ENCODE measurements around the gene MINDY4. TPM values are rescaled to one million over a fixed set of nuclear protein-coding genes. Genes with fewer than 3 reads are reported as not detected.
"Not testable (repeated sequence)": the region's sequence is repeated elsewhere in the genome, so short reads cannot be mapped to it uniquely, and the experiment has no call there.

Gene MINDY4
- polyA plus RNA-seq, 1 experiment = 1.8 TPM

GRCh38 chr7:30829471-30829870 is 58.3 kb downstream of the MINDY4 start:
- no peak overlapping the region for H3K27ac ChIP-seq (ENCODE audit: low read depth, low read length)
- DNase-seq (ENCODE audit: low read depth, low spot score) = no peak
- H3K27me3 ChIP-seq (ENCODE audit: control insufficient read depth, insufficient read depth, low read length) = no peaks in the 10 kb centered on the region
- H3K4me3 ChIP-seq (ENCODE audit: low read depth, low read length) = no peak overlapping the region
- ChIA-PET CTCF (interaction anchor here (1.0 kb wide), 1 partner anchor 109 kb away, joined by 3 read pairs; no protein-coding TSS in a partner anchor), POLR2A (no interaction called here)
- H3K9me3 ChIP-seq (ENCODE audit: control insufficient read depth, insufficient read depth, low read length) = peaks cover 9% of the 10 kb centered on the region; the same call in 1 of the 2 replicates
- TF ChIP-seq, protein P1, sequence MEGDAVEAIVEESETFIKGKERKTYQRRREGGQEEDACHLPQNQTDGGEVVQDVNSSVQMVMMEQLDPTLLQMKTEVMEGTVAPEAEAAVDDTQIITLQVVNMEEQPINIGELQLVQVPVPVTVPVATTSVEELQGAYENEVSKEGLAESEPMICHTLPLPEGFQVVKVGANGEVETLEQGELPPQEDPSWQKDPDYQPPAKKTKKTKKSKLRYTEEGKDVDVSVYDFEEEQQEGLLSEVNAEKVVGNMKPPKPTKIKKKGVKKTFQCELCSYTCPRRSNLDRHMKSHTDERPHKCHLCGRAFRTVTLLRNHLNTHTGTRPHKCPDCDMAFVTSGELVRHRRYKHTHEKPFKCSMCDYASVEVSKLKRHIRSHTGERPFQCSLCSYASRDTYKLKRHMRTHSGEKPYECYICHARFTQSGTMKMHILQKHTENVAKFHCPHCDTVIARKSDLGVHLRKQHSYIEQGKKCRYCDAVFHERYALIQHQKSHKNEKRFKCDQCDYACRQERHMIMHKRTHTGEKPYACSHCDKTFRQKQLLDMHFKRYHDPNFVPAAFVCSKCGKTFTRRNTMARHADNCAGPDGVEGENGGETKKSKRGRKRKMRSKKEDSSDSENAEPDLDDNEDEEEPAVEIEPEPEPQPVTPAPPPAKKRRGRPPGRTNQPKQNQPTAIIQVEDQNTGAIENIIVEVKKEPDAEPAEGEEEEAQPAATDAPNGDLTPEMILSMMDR (IDR thresholded peaks at IDR 0.05; ENCODE audit: low read depth, low read length) = no peak

DNA sequence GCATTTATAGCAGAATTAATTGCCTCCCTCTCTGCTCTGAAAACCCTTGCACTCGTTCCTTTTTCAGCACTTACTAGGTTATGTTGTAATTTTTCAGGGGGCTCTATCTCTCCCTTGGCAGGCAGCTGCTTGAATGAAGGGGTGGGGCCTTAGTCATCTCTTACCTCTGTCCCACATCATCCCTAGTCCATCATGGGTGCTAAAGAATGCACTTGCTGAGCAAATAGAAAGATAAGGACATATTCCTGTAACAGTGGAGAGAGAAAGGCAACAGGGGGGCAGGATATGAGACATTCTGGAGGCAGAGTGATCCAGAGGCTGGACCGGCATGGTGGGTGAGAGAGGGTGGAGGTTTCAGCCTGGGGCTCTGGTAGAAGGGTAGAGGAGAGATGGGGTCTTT is 60.0 kb downstream of the MINDY4 start:
- DNase-seq (ENCODE audit: low read depth, low spot score) = no peak
- H3K4me3 ChIP-seq (ENCODE audit: low read depth, low read length) = no peak overlapping the region

DNA sequence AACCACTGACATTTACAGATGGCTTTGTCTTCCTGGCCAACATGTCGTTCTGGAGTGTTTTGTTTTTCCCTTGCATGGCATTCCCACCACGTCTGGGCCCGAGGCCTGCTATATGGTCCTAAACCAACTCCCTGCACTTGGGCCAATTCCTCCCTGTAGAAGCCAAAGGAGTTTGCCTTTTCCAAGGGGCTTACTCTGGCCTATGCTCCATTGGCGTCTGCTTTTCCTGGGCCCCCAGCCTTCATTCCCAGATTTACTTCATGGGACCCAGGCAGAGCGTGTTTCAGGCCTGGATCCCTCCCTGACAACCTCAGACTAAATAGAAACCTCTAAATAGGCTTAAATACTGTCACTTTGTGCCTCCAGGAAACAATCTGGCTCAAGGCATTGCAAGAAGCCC is 60.7 kb downstream of the MINDY4 start:
- Histone ChIP-seq H3K9me3 (ENCODE audit: control insufficient read depth, insufficient read depth, low read length) (peaks cover 9% of the 10 kb centered on the region; the same call in 1 of the 2 replicates), H3K27ac (ENCODE audit: low read depth, low read length) (no peak overlapping the region), H3K27me3 (ENCODE audit: control insufficient read depth, insufficient read depth, low read length) (no peaks in the 10 kb centered on the region), H3K4me3 (ENCODE audit: low read depth, low read length) (no peak overlapping the region)
- TF ChIP-seq, protein P1 (IDR thresholded peaks at IDR 0.05; ENCODE audit: low read depth, low read length) = no peak
- ChIA-PET CTCF (interaction anchor here (1.6 kb wide), 1 partner anchor 106 kb away, joined by 3 read pairs; no protein-coding TSS in a partner anchor), POLR2A (no interaction called here)
- no peak for DNase-seq (ENCODE audit: low read depth, low spot score)

More for the DNA sequence above, 60.0 kb downstream of the MINDY4 start:
- Histone ChIP-seq H3K27ac (ENCODE audit: low read depth, low read length) (no peak overlapping the region), H3K27me3 (ENCODE audit: control insufficient read depth, insufficient read depth, low read length) (no peaks in the 10 kb centered on the region), H3K9me3 (ENCODE audit: control insufficient read depth, insufficient read depth, low read length) (peaks cover 9% of the 10 kb centered on the region; the same call in 1 of the 2 replicates)
- TF ChIP-seq, protein P1 (IDR thresholded peaks at IDR 0.05; ENCODE audit: low read depth, low read length) = no peak
- POLR2A ChIA-PET = no interaction called here
- CTCF ChIA-PET = interaction anchor here (1.6 kb wide), 1 partner anchor 107 kb away, joined by 3 read pairs; no protein-coding TSS in a partner anchor

DNA sequence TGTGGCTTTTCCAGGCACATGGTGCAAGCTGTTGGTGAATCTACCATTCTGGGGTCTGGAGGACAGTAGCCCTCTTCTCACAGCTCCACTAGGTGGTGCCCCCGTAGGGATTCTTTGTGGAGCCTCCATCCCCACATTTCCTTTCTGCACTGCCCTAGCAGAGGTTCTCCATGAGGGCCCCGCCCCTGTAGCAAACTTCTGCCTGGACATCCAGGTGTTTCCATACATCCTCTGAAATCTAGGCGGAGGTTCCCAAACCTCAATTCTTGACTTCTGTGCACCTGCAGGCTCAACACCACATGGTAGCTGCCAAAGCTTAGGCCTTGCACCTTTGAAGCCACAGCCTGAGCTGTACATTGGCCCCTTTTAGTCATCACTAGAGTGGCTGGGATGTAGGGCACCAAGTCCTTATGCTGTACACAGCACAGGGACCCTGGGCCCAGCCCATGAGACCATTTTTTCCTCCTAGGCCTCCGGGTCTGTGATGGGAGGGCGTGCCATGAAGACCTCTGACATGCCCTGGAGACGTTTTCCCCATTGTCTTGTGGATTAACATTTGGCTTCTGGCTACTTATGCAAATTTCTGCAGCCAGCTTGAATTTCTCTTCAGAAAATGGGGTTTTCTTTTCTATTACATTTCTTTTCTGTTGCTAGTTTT is 62.9 kb downstream of the MINDY4 start:
- H3K4me3 ChIP-seq (ENCODE audit: low read depth, low read length); POLR2A ChIA-PET; H3K9me3 ChIP-seq (ENCODE audit: control insufficient read depth, insufficient read depth, low read length); DNase-seq (ENCODE audit: low read depth, low spot score); H3K27ac ChIP-seq (ENCODE audit: low read depth, low read length); H3K27me3 ChIP-seq (ENCODE audit: control insufficient read depth, insufficient read depth, low read length): not testable (repeated sequence)
- CTCF ChIA-PET = interaction anchor here (0.6 to 1.3 kb wide), 2 partner anchors 105 to 1671 kb away, joined by 3 to 4 read pairs; no protein-coding TSS in a partner anchor

DNA sequence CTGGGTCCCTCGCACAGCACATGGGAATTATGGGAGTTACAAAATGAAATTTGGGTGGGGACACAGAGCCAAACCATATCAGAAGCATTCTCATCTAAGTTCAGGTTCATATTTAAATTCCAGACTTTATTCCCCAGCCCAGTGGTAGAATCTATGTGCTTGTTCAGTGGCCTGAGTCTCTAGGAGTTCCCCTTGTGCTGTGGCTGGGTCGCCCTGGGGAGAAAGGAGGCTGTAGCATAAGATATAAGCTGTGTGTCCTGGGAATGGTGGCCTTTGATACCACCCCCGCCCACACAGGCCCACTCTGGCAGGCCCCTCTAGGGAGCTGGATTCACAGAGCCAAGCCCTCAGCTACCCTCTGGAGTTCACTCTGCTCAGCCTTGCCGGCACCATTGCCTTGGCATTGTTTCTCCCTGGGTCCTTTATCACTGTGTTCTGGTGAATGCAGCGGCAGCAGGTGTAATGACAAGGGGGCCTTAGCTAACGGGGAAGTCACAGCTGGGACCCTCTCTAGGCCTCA is 64.2 kb downstream of the MINDY4 start:
- no peak overlapping the region for H3K27ac ChIP-seq (ENCODE audit: low read depth, low read length)
- TF ChIP-seq, protein P1 (IDR thresholded peaks at IDR 0.05; ENCODE audit: low read depth, low read length) = no peak
- CTCF ChIA-PET = no interaction called here
- H3K27me3 ChIP-seq (ENCODE audit: control insufficient read depth, insufficient read depth, low read length) = no peaks in the 10 kb centered on the region
- H3K9me3 ChIP-seq (ENCODE audit: control insufficient read depth, insufficient read depth, low read length) = peaks cover 9% of the 10 kb centered on the region; the same call in 1 of the 2 replicates
- POLR2A ChIA-PET = no interaction called here
- no peak overlapping the region for H3K4me3 ChIP-seq (ENCODE audit: low read depth, low read length)
- DNase-seq (ENCODE audit: low read depth, low spot score) = no peak
